Heart right ventricle (tissue), 16 donors: ENCODE data around the gene TMEM205. TPM values are rescaled to one million over a fixed set of nuclear protein-coding genes. Genes with fewer than 3 reads are reported as not detected.
A peak's percentile ranks its signal among the peaks of the same experiment; 100 is the strongest.

Experiments
- ATAC-seq, 8 donors: fragments of 200-7000 bp; cut with Tn5 transposase; one replicate each; pipeline ENCODE4 v1.9.1; 2020; ENCODE audit warnings: mild to moderate bottlenecking in 8 of 8, moderate library complexity in 8 of 8, moderate number of reproducible peaks in 1 of 8
- DNase-seq, 2 donors: peaks; one replicate each; pipeline ENCODE4 v3.0.0-alpha.2; 2020
- H3K27ac ChIP-seq, 10 donors: fragments of 200-600 bp; sonication (generic) in 2 of 10; one replicate each; pipeline versions ENCODE4 v1.5.0 to v1.8.0; 2020 to 2022; ENCODE audit warnings: mild to moderate bottlenecking in 3 of 10
- H3K27me3 ChIP-seq, 7 donors: fragments of 200-600 bp; one replicate each; pipeline ENCODE4 v1.8.0; 2021 to 2022; ENCODE audit warnings: mild to moderate bottlenecking in 2 of 7
- H3K36me3 ChIP-seq, 9 donors: fragments of 200-600 bp; sonication (generic) in 1 of 9; one replicate each; pipeline versions ENCODE4 v1.5.0 to v1.8.0; 2020 to 2022; ENCODE audit warnings: mild to moderate bottlenecking in 2 of 9
- H3K4me1 ChIP-seq, 9 donors: fragments of 200-600 bp; sonication (generic) in 1 of 9; one replicate each; pipeline versions ENCODE4 v1.5.0 to v1.8.0; 2020 to 2022; ENCODE audit warnings: mild to moderate bottlenecking in 4 of 9
- H3K4me3 ChIP-seq, 10 donors: fragments of 200-600 bp; sonication (generic) in 2 of 10; one replicate each; pipeline versions ENCODE4 v1.5.0 to v1.8.0; 2020 to 2022; ENCODE audit warnings: mild to moderate bottlenecking in 7 of 10, moderate library complexity in 2 of 10
- H3K9me3 ChIP-seq, 11 donors: fragments of 200-600 bp in 10 of 11; sonication (generic) in 2 of 11; one replicate each; pipeline versions ENCODE4 v1.5.0 to v1.8.0; 2013 to 2022; ENCODE audit warnings: mild to moderate bottlenecking in 2 of 11, control low read depth in 1 of 11, moderate library complexity in 1 of 11
- CTCF ChIP-seq, 9 donors: fragments of 200-600 bp; sonication (generic) in 2 of 9; IDR thresholded peaks; one replicate each; pipeline versions ENCODE4 v1.5.0 to v1.8.0; 2021 to 2022; ENCODE audit warnings: antibody characterized with exemption in 9 of 9, mild to moderate bottlenecking in 5 of 9, moderate library complexity in 1 of 9
- WGBS, 2 donors: extraction: QIAGEN DNeasy Blood & Tissue Kit; methylation state at CpG; one replicate each; pipeline ENCODE4 v1.1.7; 2013; ENCODE audit warnings: inconsistent platforms in 1 of 2; 5-methylcytosine and 5-hydroxymethylcytosine counted together
- intact Hi-C, 10 donors: fragments of 100-400 bp; cut with DNase I; formaldehyde crosslinking; loops; one replicate each; pipeline versions ENCODE4 v1.11.1 to v1.14.2; 2022
- polyA plus RNA-seq, 2 donors: library from polyadenylated mRNA; stranded (reverse); fragments of 200-250 nt; gene quantifications; one replicate each; pipeline ENCODE4 v1.2.3, GENCODE V29; 2013
- total RNA-seq, 10 donors: library from RNA; stranded (reverse); fragmentation: NEBNext Ultra II Directional in 3 of 10; extraction: Animal tissue kit (Norgen Biotek cat#: 25700) in 3 of 10; gene quantifications; one replicate each; pipeline versions ENCODE4 v1.2.1 to v1.2.4, GENCODE V29; 2021 to 2023
- donor health status: Arrhythmogenic right ventricular cardiomyopathy.
- donor health status: ischemic (EF 13 %, LVEDD 7.1; RV severe dilation, severe dysfunction).
- donor health status: healthy with polysubstance abuse.
- donor health status: DM: no; HTN: yes; CAD: no.
- donor health status: DM: no; HTN: no; CAD: no.
- donor health status: ischemic (EF 25% LVEDD 6.9; RV normal size, moderate dysfunction).
- donor health status: ischemic (EF 25% LVEDD 5.7; RV mildly dilated, moderate dysfunction).
- donor health status: healthy.
- donor health status: DM: yes; HTN: yes; CAD: no.
- donor health status: Ischemic cardiomyopathy.
- donor health status: ischemic (EF 35%, LVEDD 5.7; RV mildly dilated, moderate dysfunction).
- donor health status: nonischemic (EF 11% LVEDD 7.7; RV severe dilation, severe dysfunction).
- donor health status: DM: yes; HTN: yes; CAD: no.
- donor health status: PGD.
- donor health status: ischemic (EF 29% LVEDD 5.4; RV normal size, mild dysfunction).
- donor health status: nonischemic (EF 23%, LVEDD 6.1; RV moderate dilation, normal function).

The TMEM205 gene
- total and polyA plus RNA-seq, 12 donors, result 65.1 to 184 (median 88.8) TPM

- 39 to 40% methylated on average over 21 of the region's 21 CpGs for whole genome bisulfite sequencing, 2 donors
- no peak for TF ChIP-seq CTCF (IDR thresholded peaks at IDR 0.05)
- no peak for DNase-seq
- Histone ChIP-seq H3K4me3 (peak overlapping the region; percentile 58 to 84 (median 81)), H3K9me3 (no peaks in the 10 kb centered on the region), H3K4me1 (peaks cover 3 to 38% (median 11%) of the 10 kb centered on the region in 9 donors), H3K36me3 (peaks cover 0 to 62% (median 26%) of the 10 kb centered on the region in 9 donors), H3K27ac (peak overlapping the region; percentile 23 to 91 (median 82)), H3K27me3 (no peaks in the 10 kb centered on the region)
- intact Hi-C loops, result loop anchor here in 3 of 10 donors (1.0 to 5.0 kb wide), 4 partner anchors 28 to 43 kb away; partner anchors contain the start of genes SWSAP1 (in 1 of the 3) and TSPAN16 (in 1 of the 3)
- ATAC-seq, result peak; percentile 7 to 31 (median 20)
These were observed 7.4 kb downstream of the TMEM205 start for GRCh38 chr19:11338569-11339253.

- Histone ChIP-seq H3K4me3 (peak overlapping the region in 6 of 10 donors; percentile 73 to 84 (median 80)), H3K27ac (peak overlapping the region in 4 of 10 donors; percentile 77 to 89 (median 88)), H3K9me3 (no peaks in the 10 kb centered on the region), H3K4me1 (peaks cover 3 to 33% (median 10%) of the 10 kb centered on the region in 9 donors), H3K27me3 (no peaks in the 10 kb centered on the region), H3K36me3 (peaks cover 0 to 63% (median 29%) of the 10 kb centered on the region in 9 donors)
- ATAC-seq (no peak), DNase-seq (no peak)
- 93 to 96% methylated on average over 7 of the region's 7 CpGs for WGBS, 2 donors
- TF ChIP-seq CTCF (IDR thresholded peaks at IDR 0.05), result no peak
- intact Hi-C loops, result loop anchor here in 2 of 10 donors (2.0 to 5.0 kb wide), 3 partner anchors 27 to 41 kb away; partner anchors contain the start of genes SWSAP1 (in 1 of the 2) and TSPAN16 (in 1 of the 2)
These were observed 7.9 kb downstream of the TMEM205 start for GRCh38 chr19:11338121-11338520.

DNA sequence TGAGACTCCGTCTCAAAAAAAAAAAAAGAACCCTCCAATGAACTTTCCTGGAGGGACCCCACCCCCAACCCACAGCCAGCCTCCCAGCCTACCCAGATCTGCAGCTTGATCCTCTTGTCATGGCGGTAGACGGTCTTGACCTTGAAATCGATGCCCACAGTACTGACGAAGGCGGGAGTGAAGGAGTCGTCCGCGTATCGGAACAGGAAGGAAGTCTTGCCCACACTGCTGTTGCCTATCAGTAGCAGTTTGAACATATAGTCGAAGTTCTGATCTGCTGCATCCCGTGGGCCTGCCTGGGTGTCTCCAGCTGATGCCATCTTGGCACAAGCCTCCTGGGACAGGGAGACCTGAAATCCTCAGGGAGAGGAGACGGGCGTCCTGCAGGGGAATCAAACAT is 9.0 kb downstream of the TMEM205 start:
- no peaks in the 10 kb centered on the region for H3K9me3 ChIP-seq
- WGBS, 2 donors, result 84 to 85% methylated on average over 14 of the region's 14 CpGs

More for the DNA sequence above, 9.0 kb downstream of the TMEM205 start:
- Histone ChIP-seq H3K36me3 (peaks cover 0 to 64% (median 30%) of the 10 kb centered on the region in 9 donors), H3K4me3 (peak overlapping the region in 1 of 10 donors; percentile 79), H3K27me3 (no peaks in the 10 kb centered on the region), H3K4me1 (peaks cover 3 to 33% (median 10%) of the 10 kb centered on the region in 9 donors), H3K27ac (peak overlapping the region in 1 of 10 donors; percentile 89)
- intact Hi-C loops, result loop anchor here in 2 of 10 donors (5.0 kb wide), 2 partner anchors 35 to 40 kb away; partner anchors contain the start of genes SWSAP1 (in 1 of the 2) and TSPAN16 (in 1 of the 2)
- TF ChIP-seq CTCF (IDR thresholded peaks at IDR 0.05), result no peak
- DNase-seq, result no peak
- ATAC-seq, result no peak
